Karpas-422 (cell line): ENCODE results near the gene SLC66A3. TPM values are rescaled to one million over a fixed set of nuclear protein-coding genes. Genes with fewer than 3 reads are reported as not detected.

Source experiments
- DNase-seq: peaks from one replicate; pipeline ENCODE4 v3.0.0-alpha.2; 2015
- H2AFZ ChIP-seq: fragments of 200-600 bp; sonication (generic); 2 replicates; pipeline ENCODE4 v1.6.1; 2014; ENCODE audit warnings: antibody characterized with exemption, low read length, mixed read lengths
- H3K27ac ChIP-seq: fragments of 200-600 bp; sonication (generic); 2 replicates; pipeline ENCODE4 v1.5.1; 2014; ENCODE audit warnings: mild to moderate bottlenecking, low read length, moderate library complexity
- H3K27me3 ChIP-seq: fragments of 200-600 bp; sonication (generic); 2 replicates; pipeline ENCODE4 v1.6.1; 2014; ENCODE audit warnings: low read length, mixed read lengths
- H3K36me3 ChIP-seq: fragments of 200-600 bp; sonication (generic); 2 replicates; pipeline ENCODE4 v1.6.1; 2014; ENCODE audit warnings: low read length, mixed read lengths; ENCODE audit not compliant: insufficient read depth
- H3K4me1 ChIP-seq: fragments of 200-600 bp; sonication (generic); 2 replicates; pipeline ENCODE4 v1.6.1; 2014; ENCODE audit warnings: mild to moderate bottlenecking, low read length, mixed read lengths
- H3K4me2 ChIP-seq: fragments of 200-600 bp; sonication (generic); 2 replicates; pipeline ENCODE4 v1.6.1; 2014; ENCODE audit warnings: low read length, low read depth, mild to moderate bottlenecking; ENCODE audit not compliant: poor library complexity, severe bottlenecking
- H3K4me3 ChIP-seq: fragments of 200-600 bp; sonication (generic); 2 replicates; pipeline ENCODE4 v1.5.1; 2014; ENCODE audit warnings: mild to moderate bottlenecking, antibody characterized with exemption, low read length, mixed read lengths
- H3K79me2 ChIP-seq: fragments of 200-600 bp; sonication (generic); 2 replicates; pipeline ENCODE4 v1.6.1; 2014; ENCODE audit warnings: mild to moderate bottlenecking, low read length, mixed read lengths
- H3K9ac ChIP-seq: fragments of 200-600 bp; sonication (generic); 2 replicates; pipeline ENCODE4 v1.6.0; 2014; ENCODE audit warnings: low read length
- H3K9me2 ChIP-seq: fragments of 200-600 bp; sonication (generic), shearing (Covaris generic); replicated peaks from 2 replicates; pipeline ENCODE4 v1.6.0; 2014; ENCODE audit warnings: mild to moderate bottlenecking, low read length, moderate library complexity; ENCODE audit not compliant: insufficient read depth
- H3K9me3 ChIP-seq: fragments of 300-700, 200-600 bp; sonication (generic); 2 replicates; pipeline ENCODE4 v1.6.1; 2014; ENCODE audit warnings: low read length, mixed read lengths
- H4K20me1 ChIP-seq: fragments of 200-600 bp; sonication (generic); 2 replicates; pipeline ENCODE4 v1.6.1; 2014; ENCODE audit warnings: mild to moderate bottlenecking, antibody characterized with exemption, low read length, low read depth; ENCODE audit not compliant: insufficient read depth
- total RNA-seq: library from RNA; depleted of rRNA; stranded (reverse); fragments of >200 nt; shearing (Covaris generic); gene quantifications from 2 replicates; pipeline ENCODE4 v1.2.3, GENCODE V29; 2014; ENCODE audit warnings: low replicate concordance; rRNA removed

Gene SLC66A3
- total RNA-seq: 10.9 and 18.2 TPM in 2 replicates

- H3K9ac ChIP-seq: peak within 1 kb of the TSS; percentile 83
- H3K36me3 ChIP-seq: no peaks in the 10 kb centered on the region
- H3K27me3 ChIP-seq: no peaks in the 10 kb centered on the region
- H3K4me3 ChIP-seq: peak within 1 kb of the TSS; percentile 84
- peak within 1 kb of the TSS; percentile 99 for H2AFZ ChIP-seq
- H3K9me3 ChIP-seq: no peaks in the 10 kb centered on the region
- DNase-seq: peak; percentile 93
- H3K79me2 ChIP-seq: no peaks in the 10 kb centered on the region
- H3K4me2 ChIP-seq: peak within 1 kb of the TSS; percentile 100
- no peaks in the 10 kb centered on the region for H4K20me1 ChIP-seq
- H3K27ac ChIP-seq: peak within 1 kb of the TSS; percentile 43; the same call in 1 of the 2 replicates
- H3K9me2 ChIP-seq: no peaks in the 10 kb centered on the region
- peaks cover 15% of the 10 kb centered on the region for H3K4me1 ChIP-seq
Observed at GRCh38 chr2:11155381-11156035, at the start of gene SLC66A3. SLC66A3 (plus strand) TSS chr2:11155467; CDS start chr2:11155547, 80 bp downstream.

GRCh38 chr2:11109002-11109401 is 46.3 kb upstream of the SLC66A3 start:
- Histone ChIP-seq H3K9me2 (no peaks in the 10 kb centered on the region), H4K20me1 (no peaks in the 10 kb centered on the region), H2AFZ (no peak overlapping the region), H3K27me3 (no peaks in the 10 kb centered on the region), H3K9ac (no peak overlapping the region), H3K4me2 (no peak overlapping the region), H3K79me2 (no peaks in the 10 kb centered on the region), H3K9me3 (no peaks in the 10 kb centered on the region), H3K4me1 (no peaks in the 10 kb centered on the region), H3K36me3 (no peaks in the 10 kb centered on the region), H3K27ac (no peak overlapping the region), H3K4me3 (no peak overlapping the region)
- DNase-seq: no peak

GRCh38 chr2:11112870-11113428 is 42.3 kb upstream of the SLC66A3 start:
- DNase-seq: no peak
- no peaks in the 10 kb centered on the region for H3K9me2 ChIP-seq
- no peaks in the 10 kb centered on the region for H3K4me1 ChIP-seq
- no peaks in the 10 kb centered on the region for H3K36me3 ChIP-seq
- no peak overlapping the region for H3K9ac ChIP-seq
- H2AFZ ChIP-seq: no peak overlapping the region
- H3K4me2 ChIP-seq: no peak overlapping the region
- H3K4me3 ChIP-seq: no peak overlapping the region
- H4K20me1 ChIP-seq: no peaks in the 10 kb centered on the region
- H3K9me3 ChIP-seq: no peaks in the 10 kb centered on the region
- no peaks in the 10 kb centered on the region for H3K27me3 ChIP-seq
- no peaks in the 10 kb centered on the region for H3K79me2 ChIP-seq
- H3K27ac ChIP-seq: no peak overlapping the region

- no peak for DNase-seq
- no peaks in the 10 kb centered on the region for H3K9me2 ChIP-seq
- no peak overlapping the region for H3K4me2 ChIP-seq
- no peaks in the 10 kb centered on the region for H3K4me1 ChIP-seq
- H2AFZ ChIP-seq: no peak overlapping the region
- no peak overlapping the region for H3K4me3 ChIP-seq
- H3K9ac ChIP-seq: no peak overlapping the region
- no peaks in the 10 kb centered on the region for H3K27me3 ChIP-seq
- H3K9me3 ChIP-seq: no peaks in the 10 kb centered on the region
- H3K36me3 ChIP-seq: no peaks in the 10 kb centered on the region
- H3K79me2 ChIP-seq: no peaks in the 10 kb centered on the region
- no peak overlapping the region for H3K27ac ChIP-seq
- no peaks in the 10 kb centered on the region for H4K20me1 ChIP-seq
Observed at GRCh38 chr2:11117776-11118175, 37.5 kb upstream of the SLC66A3 start.

- no peaks in the 10 kb centered on the region for H3K27me3 ChIP-seq
- H3K9ac ChIP-seq: no peak overlapping the region
- H3K79me2 ChIP-seq: no peaks in the 10 kb centered on the region
- H3K4me1 ChIP-seq: no peaks in the 10 kb centered on the region
- H3K36me3 ChIP-seq: no peaks in the 10 kb centered on the region
- H3K27ac ChIP-seq: no peak overlapping the region
- no peaks in the 10 kb centered on the region for H3K9me2 ChIP-seq
- no peak overlapping the region for H2AFZ ChIP-seq
- no peak for DNase-seq
- H3K4me3 ChIP-seq: no peak overlapping the region
- no peaks in the 10 kb centered on the region for H3K9me3 ChIP-seq
- no peak overlapping the region for H3K4me2 ChIP-seq
- no peaks in the 10 kb centered on the region for H4K20me1 ChIP-seq
Observed at GRCh38 chr2:11118761-11119160, 36.5 kb upstream of the SLC66A3 start.

- Histone ChIP-seq H3K9me2 (no peaks in the 10 kb centered on the region), H3K4me1 (no peaks in the 10 kb centered on the region), H4K20me1 (no peaks in the 10 kb centered on the region), H3K4me3 (no peak overlapping the region), H3K27ac (no peak overlapping the region), H3K9ac (no peak overlapping the region), H3K36me3 (no peaks in the 10 kb centered on the region), H3K4me2 (no peak overlapping the region), H2AFZ (no peak overlapping the region), H3K79me2 (no peaks in the 10 kb centered on the region), H3K27me3 (no peaks in the 10 kb centered on the region), H3K9me3 (no peaks in the 10 kb centered on the region)
- DNase-seq: no peak
Observed at GRCh38 chr2:11121099-11121822, 34.0 kb upstream of the SLC66A3 start.

GRCh38 chr2:11121823-11122155 is 33.5 kb upstream of the SLC66A3 start:
- no peak overlapping the region for H3K9ac ChIP-seq
- H3K4me3 ChIP-seq: no peak overlapping the region
- H4K20me1 ChIP-seq: no peaks in the 10 kb centered on the region
- no peaks in the 10 kb centered on the region for H3K9me2 ChIP-seq
- no peaks in the 10 kb centered on the region for H3K36me3 ChIP-seq
- no peaks in the 10 kb centered on the region for H3K79me2 ChIP-seq
- H3K9me3 ChIP-seq: no peaks in the 10 kb centered on the region
- no peak overlapping the region for H3K27ac ChIP-seq
- no peak for DNase-seq
- H3K27me3 ChIP-seq: no peaks in the 10 kb centered on the region
- no peaks in the 10 kb centered on the region for H3K4me1 ChIP-seq
- H3K4me2 ChIP-seq: no peak overlapping the region
- H2AFZ ChIP-seq: no peak overlapping the region

- no peaks in the 10 kb centered on the region for H3K27me3 ChIP-seq
- no peaks in the 10 kb centered on the region for H3K36me3 ChIP-seq
- no peak for DNase-seq
- H3K4me2 ChIP-seq: no peak overlapping the region
- H4K20me1 ChIP-seq: no peaks in the 10 kb centered on the region
- no peaks in the 10 kb centered on the region for H3K79me2 ChIP-seq
- H3K4me3 ChIP-seq: no peak overlapping the region
- H3K9ac ChIP-seq: no peak overlapping the region
- H3K9me2 ChIP-seq: no peaks in the 10 kb centered on the region
- no peaks in the 10 kb centered on the region for H3K9me3 ChIP-seq
- no peak overlapping the region for H2AFZ ChIP-seq
- no peaks in the 10 kb centered on the region for H3K4me1 ChIP-seq
- no peak overlapping the region for H3K27ac ChIP-seq
Observed at GRCh38 chr2:11122380-11122779, 32.9 kb upstream of the SLC66A3 start.
